DMS114 treated with DMSO at 0.1 percent for 48 hours (cell line): ENCODE results near the gene ATP9A.
"Not testable (repeated sequence)": the region's sequence is repeated elsewhere in the genome, so short reads cannot be mapped to it uniquely, and the experiment has no call there.

ENCODE experiments used
- DNase-seq: peaks from one replicate; lab custom pipeline; 2025; ENCODE audit not compliant: unreplicated experiment; lab: John Stamatoyannopoulos, UW

The ATP9A gene

DNA sequence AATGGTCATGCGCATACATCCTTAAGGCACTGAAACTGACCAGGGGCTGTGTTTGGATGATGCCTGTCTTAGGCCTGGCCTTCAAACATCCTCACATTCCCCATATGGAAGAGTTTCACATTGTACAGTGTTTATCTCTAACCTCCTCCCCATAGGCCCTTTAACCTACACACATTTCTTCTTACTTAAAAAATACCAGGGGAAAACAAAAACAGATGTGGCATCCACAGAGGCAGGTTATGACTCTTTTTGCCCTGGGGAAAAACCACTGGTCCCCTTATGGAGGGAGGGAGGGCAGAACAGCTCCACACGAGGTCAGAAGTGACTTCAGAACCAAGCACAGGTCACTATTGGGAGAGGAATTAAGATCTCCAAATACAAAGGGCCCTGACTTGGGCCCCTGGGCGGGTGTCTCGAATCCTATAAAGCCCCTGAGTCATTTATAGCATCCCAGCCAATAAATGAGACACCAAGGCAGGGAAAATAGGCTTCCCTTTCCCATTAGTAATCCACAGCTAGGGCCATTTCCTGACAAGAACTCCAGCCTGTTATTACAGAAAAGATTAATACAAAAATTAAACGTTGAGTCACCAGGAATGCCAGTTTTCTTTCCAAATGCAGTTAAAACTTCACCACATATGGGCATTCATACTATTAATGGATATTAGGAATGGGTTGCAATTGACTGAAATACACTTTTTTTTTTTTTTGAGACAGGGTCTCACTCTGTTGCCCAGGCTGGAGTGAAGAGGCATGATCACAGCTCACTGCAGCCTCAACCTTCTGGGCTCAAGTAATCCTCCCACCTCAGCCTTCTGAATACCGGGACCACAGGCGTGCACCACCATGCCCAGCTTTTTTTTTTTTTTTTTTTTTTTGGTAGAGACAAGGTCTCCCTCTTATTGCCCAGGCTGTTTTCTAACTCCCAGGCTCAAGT, 107.2 kb downstream of the ATP9A start:
- no peak for DNase-seq

DNA sequence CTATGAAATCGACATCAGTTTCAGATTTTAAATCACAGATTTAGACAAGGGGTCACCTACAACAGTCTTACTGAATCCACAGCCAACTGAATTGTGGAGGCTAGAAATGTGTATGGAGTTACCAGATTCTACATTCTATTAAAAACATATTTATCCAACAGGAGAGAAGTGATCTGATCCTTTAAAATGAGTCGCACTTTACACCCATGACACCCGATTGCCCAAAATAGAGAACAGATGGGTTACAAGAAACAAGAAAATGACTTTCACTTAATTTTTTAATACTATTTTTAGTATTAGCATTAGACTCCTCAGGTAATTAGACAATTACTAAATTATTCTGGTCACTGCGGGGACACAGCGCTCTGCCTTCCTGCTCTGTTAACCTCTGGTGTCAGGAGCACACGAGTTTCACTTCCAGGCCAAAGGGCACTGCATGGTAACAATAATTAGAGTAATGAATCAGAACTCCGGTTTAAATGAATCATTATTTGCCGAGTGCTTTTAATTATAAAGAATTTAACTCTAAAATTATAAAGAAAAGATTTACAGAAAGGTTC, 108.6 kb downstream of the ATP9A start:
- DNase-seq = no peak

- DNase-seq = no peak
These were observed 111.4 kb downstream of the ATP9A start for GRCh38 chr20:51656726-51657260.

DNA sequence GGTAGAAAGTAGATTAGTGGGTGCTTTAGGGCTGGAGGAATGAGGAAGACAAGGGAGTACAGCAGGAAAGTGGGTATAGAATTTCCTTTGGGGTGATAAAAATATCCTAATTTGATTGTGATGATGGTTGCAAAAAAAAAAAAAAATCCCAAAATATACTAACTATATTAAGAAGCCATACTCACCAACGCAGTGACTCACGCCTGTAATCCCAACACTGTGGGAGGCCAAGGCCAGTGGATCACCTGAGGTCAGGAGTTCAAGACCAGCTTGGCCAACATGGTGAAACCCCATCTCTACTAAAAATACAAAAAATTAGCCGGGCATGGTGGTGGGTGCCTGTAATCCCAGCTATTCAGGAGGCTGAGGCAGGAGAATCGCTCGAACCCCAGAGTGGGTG, 112.1 kb downstream of the ATP9A start:
- DNase-seq = not testable (repeated sequence)

GRCh38 chr20:51654495-51654894, 113.7 kb downstream of the ATP9A start:
- DNase-seq = no peak

GRCh38 chr20:51654060-51654459, 114.1 kb downstream of the ATP9A start:
- DNase-seq = no peak

GRCh38 chr20:51653226-51653625, 115.0 kb downstream of the ATP9A start:
- DNase-seq = no peak

- no peak for DNase-seq
These were observed 116.2 kb downstream of the ATP9A start for GRCh38 chr20:51651921-51652549.

DNA sequence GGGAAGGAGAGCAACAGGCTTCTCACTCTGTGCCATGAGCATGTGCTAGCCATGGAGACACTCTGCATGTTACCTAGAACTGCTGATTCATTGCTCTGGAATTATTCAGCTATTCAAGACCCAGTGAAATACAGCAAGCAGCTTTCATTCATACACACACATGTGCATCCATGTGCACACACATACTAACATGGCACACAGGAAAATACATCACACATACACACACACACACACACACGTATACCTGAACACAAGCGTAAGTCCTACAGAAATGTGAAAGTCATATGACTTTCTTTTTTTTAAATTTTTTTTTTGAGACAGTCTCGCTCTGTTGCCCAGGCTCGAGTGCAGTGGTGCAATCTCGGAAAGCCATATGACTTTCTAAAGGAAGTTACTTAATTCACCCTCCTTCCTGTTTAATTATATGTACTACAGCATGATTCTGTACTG, 117.5 kb downstream of the ATP9A start:
- DNase-seq = no peak

GRCh38 chr20:51648571-51648947, 119.6 kb downstream of the ATP9A start:
- DNase-seq = no peak

GRCh38 chr20:51647674-51648570, 120.3 kb downstream of the ATP9A start:
- no peak for DNase-seq

DNA sequence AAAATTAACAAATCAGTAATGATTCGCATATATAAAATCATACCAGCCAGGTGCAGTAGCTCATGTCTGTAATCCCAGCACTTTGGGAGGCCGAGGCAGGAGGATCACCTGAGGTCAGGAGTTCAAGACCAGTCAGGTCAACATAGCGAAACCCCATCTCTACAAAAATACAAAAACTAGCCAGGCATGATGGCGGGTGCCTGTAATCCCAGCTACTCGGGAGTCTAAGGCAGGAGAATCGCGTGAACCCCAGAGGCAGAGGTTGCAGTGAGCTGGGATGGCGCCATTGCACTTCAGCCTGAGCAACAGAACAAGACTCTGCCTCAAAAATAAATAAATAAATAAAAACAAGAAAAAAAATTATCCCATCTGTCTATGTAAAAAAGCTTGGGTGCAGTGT, 124.4 kb downstream of the ATP9A start:
- DNase-seq = not testable (repeated sequence)

DNA sequence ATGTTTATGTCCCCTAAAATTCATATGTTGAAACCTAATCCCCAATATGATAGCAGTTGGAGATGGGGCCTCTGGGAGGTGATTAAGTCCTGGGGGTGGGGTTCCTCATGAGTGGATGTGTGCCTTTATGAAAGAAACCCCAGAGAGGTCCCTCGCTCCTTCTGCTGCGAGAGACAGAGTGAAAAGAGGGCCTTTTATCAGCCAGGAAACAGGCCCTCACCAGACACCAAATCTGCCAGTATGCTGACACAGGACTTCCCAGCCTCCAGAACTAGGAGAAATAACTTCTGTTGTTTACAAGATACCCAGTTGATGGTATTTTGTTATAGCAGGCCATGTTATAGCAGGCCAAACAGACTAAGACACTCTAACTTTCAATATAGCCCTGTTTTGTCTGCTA, 124.8 kb downstream of the ATP9A start:
- no peak for DNase-seq

- DNase-seq = no peak
These were observed 126.3 kb downstream of the ATP9A start for GRCh38 chr20:51641866-51642265.

GRCh38 chr20:51640743-51641142, 127.4 kb downstream of the ATP9A start:
- DNase-seq = no peak

DNA sequence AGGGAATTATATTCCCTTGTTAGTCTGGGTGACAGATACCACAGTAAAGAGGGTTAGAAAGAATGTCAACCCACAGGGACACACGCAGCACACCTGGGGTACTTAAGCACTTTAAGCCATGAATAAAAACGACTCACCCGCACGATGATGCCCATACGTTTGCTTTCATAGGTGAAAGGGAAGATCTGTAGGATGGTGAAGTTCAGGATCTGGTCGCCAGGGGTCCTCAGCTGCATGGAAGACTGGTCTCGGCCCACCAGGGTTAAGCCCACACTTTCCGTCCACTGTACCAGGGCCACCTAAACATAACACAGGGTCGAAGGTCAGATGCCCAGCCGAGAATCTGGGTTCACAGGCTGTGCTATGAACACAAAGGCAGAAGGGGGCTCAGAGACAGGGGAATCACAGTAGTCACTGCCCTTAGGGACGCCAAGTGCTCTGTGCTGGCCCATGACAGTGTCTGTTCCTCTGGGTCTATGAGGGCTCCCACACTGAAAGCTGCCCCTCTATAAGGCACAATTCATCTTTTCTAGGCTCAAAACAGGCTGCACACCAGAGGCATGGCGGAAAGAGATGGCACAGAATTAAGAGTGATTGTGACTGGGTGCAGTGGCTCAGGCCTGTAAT, 128.9 kb downstream of the ATP9A start:
- peak; percentile 84 for DNase-seq

GRCh38 chr20:51637241-51637640, 130.9 kb downstream of the ATP9A start:
- no peak for DNase-seq

- DNase-seq = no peak
These were observed 132.1 kb downstream of the ATP9A start for GRCh38 chr20:51636123-51636522.

DNA sequence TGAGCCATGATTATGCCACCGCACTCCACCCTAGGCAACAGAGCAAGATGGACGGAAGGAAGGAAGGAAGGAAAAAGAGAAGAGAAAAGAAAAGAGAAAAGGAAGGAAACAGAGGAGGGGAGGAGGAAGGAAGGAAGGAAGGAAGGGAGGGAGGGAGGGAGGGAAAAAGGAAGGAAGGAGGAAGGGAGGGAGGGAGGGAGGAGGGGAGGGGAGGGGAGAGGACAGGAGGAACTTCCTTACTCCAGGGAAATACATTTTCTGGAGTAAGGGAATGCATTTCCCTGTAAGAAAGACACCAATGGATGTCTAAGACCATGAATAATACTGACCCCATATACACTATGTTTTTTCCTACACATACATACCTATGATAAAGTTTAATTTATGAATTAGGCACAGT, 132.5 kb downstream of the ATP9A start:
- DNase-seq = no peak

- no peak for DNase-seq
These were observed 133.3 kb downstream of the ATP9A start for GRCh38 chr20:51634877-51635276.
